OCI-LY1 (cell line): ENCODE results near the gene PACC1.
A peak's percentile ranks its signal among the peaks of the same experiment; 100 is the strongest.

Source experiments
- H2AFZ ChIP-seq: fragments of 200-600 bp; sonication (generic), shearing (Covaris generic); 2 replicates; pipeline ENCODE4 v1.6.0; 2014; ENCODE audit warnings: antibody characterized with exemption, mild to moderate bottlenecking, low read length
- H3F3A ChIP-seq: fragments of 200-600 bp; sonication (generic), shearing (Covaris generic); 2 replicates; pipeline ENCODE4 v1.6.0; 2014; ENCODE audit warnings: mild to moderate bottlenecking, antibody characterized with exemption, low read length, moderate library complexity; ENCODE audit not compliant: insufficient read depth
- H3K27ac ChIP-seq: fragments of 200-600 bp; sonication (generic); 2 replicates; pipeline ENCODE4 v1.5.1; 2014; ENCODE audit warnings: low read length, mixed run types, mild to moderate bottlenecking, low read depth; ENCODE audit not compliant: poor library complexity, severe bottlenecking
- H3K27me3 ChIP-seq: fragments of 200-600 bp; sonication (generic); 2 replicates; pipeline ENCODE4 v1.6.0; 2014; ENCODE audit warnings: antibody characterized with exemption, mild to moderate bottlenecking, low read length, moderate library complexity; ENCODE audit not compliant: insufficient read depth
- H3K36me3 ChIP-seq: fragments of 200-600 bp; sonication (generic); 2 replicates; pipeline ENCODE4 v1.6.1; 2014; ENCODE audit warnings: mild to moderate bottlenecking, antibody characterized with exemption, low read length, moderate library complexity, mixed read lengths; ENCODE audit not compliant: insufficient read depth
- H3K4me1 ChIP-seq: fragments of 200-600 bp; sonication (generic); 2 replicates; pipeline ENCODE4 v1.5.1; 2014; ENCODE audit warnings: mild to moderate bottlenecking, low read length, moderate library complexity; ENCODE audit not compliant: insufficient read depth, severe bottlenecking
- H3K4me2 ChIP-seq: fragments of 200-600 bp; sonication (generic), shearing (Covaris generic); 2 replicates; pipeline ENCODE4 v1.6.1; 2014; ENCODE audit warnings: low read length
- H3K4me3 ChIP-seq: fragments of 200-600 bp; sonication (generic); 2 replicates; pipeline ENCODE4 v1.5.1; 2014; ENCODE audit warnings: low read length, low read depth, mild to moderate bottlenecking, mixed read lengths; ENCODE audit not compliant: poor library complexity, severe bottlenecking
- H3K79me2 ChIP-seq: fragments of 200-600 bp; shearing (Covaris generic); 2 replicates; pipeline ENCODE4 v1.6.1; 2016; ENCODE audit warnings: mixed run types, low read length, mixed read lengths; ENCODE audit not compliant: insufficient read depth
- H3K9ac ChIP-seq: fragments of 200-600 bp; sonication (generic), shearing (Covaris generic); 2 replicates; pipeline ENCODE4 v1.6.1; 2014; ENCODE audit warnings: mild to moderate bottlenecking, low read length, mixed read lengths
- H3K9me2 ChIP-seq: fragments of 200-600 bp; sonication (generic), shearing (Covaris generic); 2 replicates; pipeline ENCODE4 v1.6.1; 2014; ENCODE audit warnings: low read depth, mild to moderate bottlenecking, low read length, mixed read lengths
- H3K9me3 ChIP-seq: fragments of 200-600 bp; shearing (Covaris generic); 2 replicates; pipeline ENCODE4 v1.6.1; 2014; ENCODE audit warnings: low read length, mixed read lengths
- H4K20me1 ChIP-seq: fragments of 200-600 bp; sonication (generic), shearing (Covaris generic); 2 replicates; pipeline ENCODE4 v1.6.0; 2016; ENCODE audit warnings: mild to moderate bottlenecking, low read length; ENCODE audit not compliant: insufficient read depth
- EZH2 ChIP-seq: fragments of 200-600 bp; sonication (generic), shearing (Covaris generic); IDR thresholded peaks from 2 replicates; pipeline ENCODE4 v1.8.0; 2017; ENCODE audit warnings: borderline replicate concordance, mixed run types, mild to moderate bottlenecking, antibody characterized with exemption, low read length, moderate library complexity, mixed read lengths
- TF ChIP-seq, protein P1 (sequence below): fragments of 200-600 bp; sonication (generic), shearing (Covaris generic); IDR thresholded peaks from 2 replicates; pipeline ENCODE4 v1.5.1; 2017; ENCODE audit warnings: mild to moderate bottlenecking, antibody characterized with exemption, low read length, moderate library complexity, mixed read lengths

The PACC1 gene

DNA sequence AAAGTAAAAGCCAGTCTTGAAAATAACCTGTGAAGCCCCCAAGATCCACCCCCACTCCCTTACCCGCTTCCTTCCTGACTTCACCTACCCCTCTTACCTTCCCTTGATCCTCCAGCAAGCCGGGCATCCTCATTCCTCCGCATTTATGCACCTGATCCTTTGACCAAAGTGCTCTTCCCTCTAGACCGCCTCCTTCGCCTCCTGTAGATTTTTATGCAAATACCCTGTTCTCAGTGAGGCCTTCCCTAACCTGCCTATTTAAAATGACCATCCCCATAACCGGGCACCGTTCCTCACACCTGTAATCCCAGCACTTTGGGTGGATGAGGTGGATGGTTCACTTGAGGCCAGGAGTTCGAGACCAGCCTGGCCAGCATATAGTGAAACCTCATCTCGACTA lies 17.0 kb upstream of the PACC1 start:
- H3K9me2 ChIP-seq: no peaks in the 10 kb centered on the region
- H3F3A ChIP-seq: no peaks in the 10 kb centered on the region
- no peaks in the 10 kb centered on the region for H4K20me1 ChIP-seq
- TF ChIP-seq EZH2: no peak
- TF ChIP-seq, protein P1, sequence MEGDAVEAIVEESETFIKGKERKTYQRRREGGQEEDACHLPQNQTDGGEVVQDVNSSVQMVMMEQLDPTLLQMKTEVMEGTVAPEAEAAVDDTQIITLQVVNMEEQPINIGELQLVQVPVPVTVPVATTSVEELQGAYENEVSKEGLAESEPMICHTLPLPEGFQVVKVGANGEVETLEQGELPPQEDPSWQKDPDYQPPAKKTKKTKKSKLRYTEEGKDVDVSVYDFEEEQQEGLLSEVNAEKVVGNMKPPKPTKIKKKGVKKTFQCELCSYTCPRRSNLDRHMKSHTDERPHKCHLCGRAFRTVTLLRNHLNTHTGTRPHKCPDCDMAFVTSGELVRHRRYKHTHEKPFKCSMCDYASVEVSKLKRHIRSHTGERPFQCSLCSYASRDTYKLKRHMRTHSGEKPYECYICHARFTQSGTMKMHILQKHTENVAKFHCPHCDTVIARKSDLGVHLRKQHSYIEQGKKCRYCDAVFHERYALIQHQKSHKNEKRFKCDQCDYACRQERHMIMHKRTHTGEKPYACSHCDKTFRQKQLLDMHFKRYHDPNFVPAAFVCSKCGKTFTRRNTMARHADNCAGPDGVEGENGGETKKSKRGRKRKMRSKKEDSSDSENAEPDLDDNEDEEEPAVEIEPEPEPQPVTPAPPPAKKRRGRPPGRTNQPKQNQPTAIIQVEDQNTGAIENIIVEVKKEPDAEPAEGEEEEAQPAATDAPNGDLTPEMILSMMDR: no peak
- H3K27ac ChIP-seq: no peak overlapping the region
- H3K79me2 ChIP-seq: no peaks in the 10 kb centered on the region
- H3K9me3 ChIP-seq: no peaks in the 10 kb centered on the region
- no peaks in the 10 kb centered on the region for H3K36me3 ChIP-seq
- H3K4me1 ChIP-seq: peaks cover 29% of the 10 kb centered on the region
- H2AFZ ChIP-seq: no peak overlapping the region
- H3K27me3 ChIP-seq: peaks cover 3% of the 10 kb centered on the region; the same call in 1 of the 2 replicates
- no peak overlapping the region for H3K9ac ChIP-seq
- peak overlapping the region; percentile 75; the same call in 1 of the 2 replicates for H3K4me2 ChIP-seq
- H3K4me3 ChIP-seq: no peak overlapping the region

DNA sequence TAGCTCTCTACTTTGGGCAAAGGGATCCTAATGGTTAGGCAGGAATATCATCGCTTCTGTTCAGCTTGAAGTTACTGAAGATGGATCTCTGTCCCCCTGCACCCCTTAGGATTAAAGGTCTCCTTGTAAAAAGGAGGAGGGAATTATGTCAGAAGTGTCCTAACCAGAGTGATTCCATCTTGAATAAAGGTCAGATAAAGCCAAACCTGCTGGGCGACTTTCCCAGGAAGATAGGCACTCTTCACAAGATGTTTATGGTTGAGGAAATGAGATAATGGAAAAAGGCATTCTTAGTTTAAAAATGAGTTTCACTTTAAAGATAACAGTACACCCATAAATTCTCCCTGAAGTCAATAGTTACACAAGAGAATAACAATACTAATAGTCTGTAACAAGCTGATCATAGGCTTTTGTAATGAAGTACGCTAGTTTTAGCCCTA lies 16.3 kb upstream of the PACC1 start:
- Histone ChIP-seq H4K20me1 (no peaks in the 10 kb centered on the region), H3K4me2 (no peak overlapping the region)
- TF ChIP-seq, protein P1: no peak
- TF ChIP-seq EZH2: no peak

DNA sequence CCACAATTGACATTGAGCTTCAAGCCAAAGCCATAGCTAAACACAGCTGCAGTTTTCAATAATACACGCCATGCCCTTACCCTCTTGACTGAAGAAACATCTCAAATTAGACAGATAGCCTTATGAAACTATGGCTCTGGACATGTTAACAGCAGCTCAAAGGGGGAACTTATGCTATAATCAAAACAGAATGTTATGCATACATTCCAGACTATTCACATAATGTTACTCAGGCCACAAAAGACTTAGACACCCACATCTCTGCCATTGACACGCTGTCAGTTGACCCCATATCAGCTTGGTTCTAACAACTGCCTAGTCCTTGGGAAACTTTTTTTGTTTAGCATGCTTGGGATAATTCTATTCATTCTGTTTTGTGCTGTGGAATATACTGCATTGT lies 15.7 kb upstream of the PACC1 start:
- Histone ChIP-seq H4K20me1 (no peaks in the 10 kb centered on the region), H3K9me3 (no peaks in the 10 kb centered on the region), H3K27me3 (peaks cover 3% of the 10 kb centered on the region; the same call in 1 of the 2 replicates), H3K4me3 (no peak overlapping the region), H3K36me3 (no peaks in the 10 kb centered on the region), H3K4me1 (peaks cover 29% of the 10 kb centered on the region), H3K27ac (no peak overlapping the region), H3K4me2 (no peak overlapping the region), H3F3A (no peaks in the 10 kb centered on the region), H3K79me2 (no peaks in the 10 kb centered on the region), H3K9me2 (no peaks in the 10 kb centered on the region), H2AFZ (no peak overlapping the region), H3K9ac (no peak overlapping the region)
- TF ChIP-seq, protein P1: no peak
- no peak for TF ChIP-seq EZH2

More for the DNA sequence above, 16.3 kb upstream of the PACC1 start:
- Histone ChIP-seq H3K4me3 (no peak overlapping the region), H3K9ac (no peak overlapping the region), H3K79me2 (no peaks in the 10 kb centered on the region), H3K27ac (no peak overlapping the region), H3K36me3 (no peaks in the 10 kb centered on the region), H2AFZ (no peak overlapping the region), H3K9me3 (no peaks in the 10 kb centered on the region), H3K27me3 (peaks cover 3% of the 10 kb centered on the region; the same call in 1 of the 2 replicates), H3K4me1 (peaks cover 29% of the 10 kb centered on the region), H3K9me2 (no peaks in the 10 kb centered on the region), H3F3A (no peaks in the 10 kb centered on the region)
